ENCODE results near the gene OR6J1. TPM values are rescaled to one million over a fixed set of nuclear protein-coding genes. Genes with fewer than 3 reads are reported as not detected.

OR6J1 gene
- total RNA-seq, 1 experiment from 2014 or later: not detected

DNA sequence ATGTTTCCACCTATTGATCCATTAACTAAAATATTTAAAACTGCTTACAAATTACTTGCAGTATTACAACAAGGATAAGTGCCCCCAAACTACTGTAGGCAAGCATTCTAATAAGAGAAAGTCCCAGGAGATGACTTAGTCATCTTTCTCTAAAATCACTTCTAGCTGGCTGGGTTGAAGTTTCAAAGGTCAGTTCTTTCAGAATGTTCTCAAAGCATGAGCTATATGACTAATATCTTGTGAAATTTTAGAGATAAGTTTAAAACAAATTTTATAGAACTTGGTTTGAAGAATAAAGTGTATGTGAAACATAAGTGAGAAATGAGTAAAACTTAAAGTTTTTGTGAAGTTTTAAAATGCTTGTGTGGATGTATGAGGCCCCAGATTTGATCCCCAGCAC lies 24.3 kb upstream of the OR6J1 start:
- H3K9me3 ChIP-seq (ENCODE audit: low read depth, low read length, poor library complexity, severe bottlenecking): no peaks in the 10 kb centered on the region
- no peak overlapping the region for H3K4me3 ChIP-seq (ENCODE audit: low read depth, low read length, poor library complexity, severe bottlenecking)
- no TSS peak for BruUV-seq (replicated peaks)
- intact Hi-C loops (cut with micrococcal nuclease; ENCODE audit: unreplicated experiment): no loop called here
- ChIA-PET CTCF (no interaction called here), POLR2A (ENCODE audit: low non-redundant PET) (no interaction called here)
- TF ChIP-seq, protein P1, sequence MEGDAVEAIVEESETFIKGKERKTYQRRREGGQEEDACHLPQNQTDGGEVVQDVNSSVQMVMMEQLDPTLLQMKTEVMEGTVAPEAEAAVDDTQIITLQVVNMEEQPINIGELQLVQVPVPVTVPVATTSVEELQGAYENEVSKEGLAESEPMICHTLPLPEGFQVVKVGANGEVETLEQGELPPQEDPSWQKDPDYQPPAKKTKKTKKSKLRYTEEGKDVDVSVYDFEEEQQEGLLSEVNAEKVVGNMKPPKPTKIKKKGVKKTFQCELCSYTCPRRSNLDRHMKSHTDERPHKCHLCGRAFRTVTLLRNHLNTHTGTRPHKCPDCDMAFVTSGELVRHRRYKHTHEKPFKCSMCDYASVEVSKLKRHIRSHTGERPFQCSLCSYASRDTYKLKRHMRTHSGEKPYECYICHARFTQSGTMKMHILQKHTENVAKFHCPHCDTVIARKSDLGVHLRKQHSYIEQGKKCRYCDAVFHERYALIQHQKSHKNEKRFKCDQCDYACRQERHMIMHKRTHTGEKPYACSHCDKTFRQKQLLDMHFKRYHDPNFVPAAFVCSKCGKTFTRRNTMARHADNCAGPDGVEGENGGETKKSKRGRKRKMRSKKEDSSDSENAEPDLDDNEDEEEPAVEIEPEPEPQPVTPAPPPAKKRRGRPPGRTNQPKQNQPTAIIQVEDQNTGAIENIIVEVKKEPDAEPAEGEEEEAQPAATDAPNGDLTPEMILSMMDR (conservative IDR thresholded peaks at IDR 0.05; ENCODE audit: low read depth, low read length): no peak
- TF ChIP-seq EZH2 (IDR thresholded peaks at IDR 0.05; ENCODE audit: borderline replicate concordance, low read depth, low read length, poor library complexity, severe bottlenecking): no peak
- DNase-seq (ENCODE audit: low spot score): no peak
- no peaks in the 10 kb centered on the region for H3K27me3 ChIP-seq (replicated peaks; ENCODE audit: insufficient read depth, low read depth, low read length, poor library complexity)
- no peak overlapping the region for H3K27ac ChIP-seq (ENCODE audit: low read depth, low read length, poor library complexity, severe bottlenecking)
- no peaks in the 10 kb centered on the region for H3K36me3 ChIP-seq (ENCODE audit: insufficient read depth, low read length, poor library complexity, severe bottlenecking)
- H3K4me1 ChIP-seq (ENCODE audit: insufficient read depth, low read length, poor library complexity, severe bottlenecking): no peaks in the 10 kb centered on the region

DNA sequence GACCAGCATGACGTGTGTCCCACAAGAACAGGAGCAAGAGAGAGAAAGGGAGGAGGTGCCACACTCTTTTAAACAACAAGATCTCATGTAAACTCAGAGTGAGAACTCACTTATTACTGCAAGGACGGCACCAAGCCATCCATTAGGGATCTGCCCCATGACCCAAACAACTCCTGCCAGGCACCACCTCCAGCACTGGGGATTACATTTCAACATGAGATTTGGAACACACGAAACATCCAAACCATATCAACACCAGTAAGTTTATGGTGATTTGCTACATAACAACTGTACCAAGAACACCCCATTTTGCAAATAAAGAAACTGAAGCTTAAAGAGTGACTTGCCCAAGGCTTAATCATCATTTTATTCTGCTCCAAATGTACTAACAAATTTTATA lies 23.7 kb upstream of the OR6J1 start:
- Histone ChIP-seq H3K27me3 (replicated peaks; ENCODE audit: insufficient read depth, low read depth, low read length, poor library complexity) (no peaks in the 10 kb centered on the region), H3K4me3 (ENCODE audit: low read depth, low read length, poor library complexity, severe bottlenecking) (no peak overlapping the region), H3K27ac (ENCODE audit: low read depth, low read length, poor library complexity, severe bottlenecking) (no peak overlapping the region), H3K4me1 (ENCODE audit: insufficient read depth, low read length, poor library complexity, severe bottlenecking) (no peaks in the 10 kb centered on the region), H3K9me3 (ENCODE audit: low read depth, low read length, poor library complexity, severe bottlenecking) (no peaks in the 10 kb centered on the region), H3K36me3 (ENCODE audit: insufficient read depth, low read length, poor library complexity, severe bottlenecking) (no peaks in the 10 kb centered on the region)
- no TSS peak for BruUV-seq (replicated peaks)
- no peak for TF ChIP-seq EZH2 (IDR thresholded peaks at IDR 0.05; ENCODE audit: borderline replicate concordance, low read depth, low read length, poor library complexity, severe bottlenecking)
- TF ChIP-seq, protein P1 (conservative IDR thresholded peaks at IDR 0.05; ENCODE audit: low read depth, low read length): no peak
- intact Hi-C loops (cut with micrococcal nuclease; ENCODE audit: unreplicated experiment): no loop called here
- ChIA-PET CTCF (no interaction called here), POLR2A (ENCODE audit: low non-redundant PET) (no interaction called here)
- DNase-seq (ENCODE audit: low spot score): no peak

DNA sequence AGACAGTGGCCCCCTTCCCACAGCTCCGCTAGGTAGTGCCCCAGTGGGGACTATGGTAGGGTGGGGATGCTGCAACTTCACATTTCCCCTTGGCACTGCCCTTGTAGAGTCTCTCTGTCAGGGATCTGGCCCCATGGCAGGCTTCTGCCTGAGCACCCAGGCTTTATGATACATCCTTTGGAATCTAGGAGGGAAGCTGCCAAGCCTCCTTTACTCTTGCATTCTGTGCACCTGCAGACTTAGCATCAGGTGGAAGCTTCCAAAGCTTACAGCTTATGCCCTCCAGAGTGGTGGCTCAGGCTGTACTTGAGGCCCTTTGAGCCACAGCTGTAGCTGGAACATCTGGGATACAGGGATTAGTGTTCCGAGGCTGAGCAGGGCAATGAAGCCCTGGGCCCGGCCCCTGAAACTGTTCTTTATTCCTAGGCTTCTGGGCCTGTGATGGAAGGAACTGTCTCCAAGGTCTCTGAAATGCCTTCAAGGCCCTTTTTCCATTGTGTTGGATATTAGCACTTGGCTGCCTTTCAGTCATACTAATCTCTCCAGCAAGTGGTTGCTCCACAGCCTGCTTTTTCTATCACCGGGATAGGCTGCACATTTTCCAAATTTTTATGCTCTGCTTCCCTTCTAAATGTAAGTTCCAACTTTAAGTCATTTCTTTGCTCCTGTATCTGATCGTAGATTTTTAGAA lies 22.2 kb upstream of the OR6J1 start:
- Histone ChIP-seq H3K4me3 (ENCODE audit: low read depth, low read length, poor library complexity, severe bottlenecking) (no peak overlapping the region), H3K9me3 (ENCODE audit: low read depth, low read length, poor library complexity, severe bottlenecking) (no peaks in the 10 kb centered on the region), H3K27ac (ENCODE audit: low read depth, low read length, poor library complexity, severe bottlenecking) (no peak overlapping the region), H3K4me1 (ENCODE audit: insufficient read depth, low read length, poor library complexity, severe bottlenecking) (no peaks in the 10 kb centered on the region), H3K27me3 (replicated peaks; ENCODE audit: insufficient read depth, low read depth, low read length, poor library complexity) (no peaks in the 10 kb centered on the region), H3K36me3 (ENCODE audit: insufficient read depth, low read length, poor library complexity, severe bottlenecking) (no peaks in the 10 kb centered on the region)
- intact Hi-C loops (cut with micrococcal nuclease; ENCODE audit: unreplicated experiment): no loop called here
- ChIA-PET CTCF (no interaction called here), POLR2A (ENCODE audit: low non-redundant PET) (no interaction called here)
- no TSS peak for BruUV-seq (replicated peaks)
- TF ChIP-seq EZH2 (IDR thresholded peaks at IDR 0.05; ENCODE audit: borderline replicate concordance, low read depth, low read length, poor library complexity, severe bottlenecking): no peak
- TF ChIP-seq, protein P1 (conservative IDR thresholded peaks at IDR 0.05; ENCODE audit: low read depth, low read length): no peak
- DNase-seq (ENCODE audit: low spot score): no peak

Data from A673 (cell line).